8988T (cell line): ENCODE results near the gene ZNF296.

ENCODE experiments used
- DNase-seq: peaks from one replicate; pipeline ENCODE4 v3.0.0; 2011

ZNF296 gene

GRCh38 chr19:45103156-45103507 lies 26.9 kb upstream of the ZNF296 start:
- DNase-seq, result no peak

DNA sequence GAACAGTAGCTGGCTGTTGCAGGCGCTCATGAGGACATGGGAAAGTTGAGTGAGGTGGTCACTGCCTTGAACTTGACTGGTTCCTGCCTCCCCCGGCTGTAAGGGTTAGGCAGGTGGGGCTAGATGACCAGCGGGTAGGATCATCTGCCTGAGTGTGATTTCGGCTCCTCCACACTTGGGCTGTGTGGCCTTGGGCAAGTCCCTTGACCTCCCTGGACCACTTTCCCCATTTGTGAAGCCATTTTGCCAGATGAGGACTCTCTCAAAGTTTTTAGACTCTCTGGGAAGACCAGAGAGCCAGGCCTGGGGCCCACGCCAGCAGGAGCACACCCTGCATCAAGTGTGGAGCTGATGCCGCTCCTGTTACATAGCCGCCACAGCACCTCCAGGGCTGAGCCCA lies 26.2 kb upstream of the ZNF296 start:
- no peak for DNase-seq

- no peak for DNase-seq
Measured at GRCh38 chr19:45101806-45102205, 25.5 kb upstream of the ZNF296 start.

GRCh38 chr19:45100846-45101252 lies 24.6 kb upstream of the ZNF296 start:
- DNase-seq, result no peak

- no peak for DNase-seq
Measured at GRCh38 chr19:45100201-45100600, 23.9 kb upstream of the ZNF296 start.

DNA sequence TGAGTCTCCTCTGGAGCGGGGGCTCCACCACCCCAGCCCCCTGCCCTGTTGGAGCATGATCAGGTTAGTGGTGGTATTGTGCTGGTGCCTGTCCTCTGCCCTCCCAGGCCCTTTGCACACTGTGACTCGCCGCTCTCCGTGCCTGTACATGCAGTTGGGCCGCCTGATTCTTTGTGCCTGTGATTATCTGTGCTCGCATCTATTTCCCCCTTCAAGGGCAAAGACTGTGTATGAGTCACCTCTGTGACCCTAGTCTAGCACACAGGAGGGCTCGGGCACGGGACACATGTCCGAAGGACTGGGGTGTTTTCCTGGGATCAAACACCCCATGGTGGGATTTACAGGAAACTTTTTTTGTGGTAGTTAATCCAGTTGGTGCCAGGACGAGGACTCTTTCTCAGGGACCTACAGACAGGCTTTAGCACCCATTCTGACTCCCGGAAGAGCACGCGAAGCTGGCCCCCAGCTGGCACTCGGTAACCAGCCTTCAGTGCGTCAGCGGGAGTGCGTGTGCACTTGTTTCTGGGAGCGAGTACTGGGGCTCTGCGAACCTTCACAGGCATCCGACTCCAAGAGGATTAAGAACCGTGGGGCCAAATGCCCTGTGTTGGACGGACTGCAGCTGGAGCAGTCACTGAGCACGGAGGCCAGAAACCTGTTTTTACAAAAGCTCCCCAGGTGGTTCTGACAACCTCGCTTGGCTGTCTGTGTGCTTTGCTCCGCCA lies 23.4 kb upstream of the ZNF296 start:
- DNase-seq, result no peak

GRCh38 chr19:45098521-45099466 lies 22.5 kb upstream of the ZNF296 start:
- DNase-seq, result no peak

- DNase-seq, result peak; percentile 76
Measured at GRCh38 chr19:45097776-45098520, 21.7 kb upstream of the ZNF296 start.

DNA sequence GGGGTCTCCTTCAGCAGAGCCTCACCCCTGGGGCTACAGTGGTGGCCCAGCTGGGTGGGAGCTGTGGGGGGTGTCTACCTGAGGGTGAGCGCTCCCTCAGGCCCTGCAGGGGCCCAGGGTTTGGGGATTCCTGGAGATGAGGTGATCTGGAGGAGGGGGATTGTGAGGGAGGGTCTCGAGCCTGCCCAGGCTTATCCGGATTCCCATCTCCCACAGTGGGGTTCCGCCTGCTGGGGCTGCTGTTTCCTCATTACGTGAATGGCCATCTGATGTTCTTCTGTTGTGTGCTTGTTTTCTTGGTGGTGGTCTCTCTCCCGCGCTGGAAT lies 21.1 kb upstream of the ZNF296 start:
- DNase-seq, result no peak

- DNase-seq, result no peak
Measured at GRCh38 chr19:45096700-45097099, 20.4 kb upstream of the ZNF296 start.

DNA sequence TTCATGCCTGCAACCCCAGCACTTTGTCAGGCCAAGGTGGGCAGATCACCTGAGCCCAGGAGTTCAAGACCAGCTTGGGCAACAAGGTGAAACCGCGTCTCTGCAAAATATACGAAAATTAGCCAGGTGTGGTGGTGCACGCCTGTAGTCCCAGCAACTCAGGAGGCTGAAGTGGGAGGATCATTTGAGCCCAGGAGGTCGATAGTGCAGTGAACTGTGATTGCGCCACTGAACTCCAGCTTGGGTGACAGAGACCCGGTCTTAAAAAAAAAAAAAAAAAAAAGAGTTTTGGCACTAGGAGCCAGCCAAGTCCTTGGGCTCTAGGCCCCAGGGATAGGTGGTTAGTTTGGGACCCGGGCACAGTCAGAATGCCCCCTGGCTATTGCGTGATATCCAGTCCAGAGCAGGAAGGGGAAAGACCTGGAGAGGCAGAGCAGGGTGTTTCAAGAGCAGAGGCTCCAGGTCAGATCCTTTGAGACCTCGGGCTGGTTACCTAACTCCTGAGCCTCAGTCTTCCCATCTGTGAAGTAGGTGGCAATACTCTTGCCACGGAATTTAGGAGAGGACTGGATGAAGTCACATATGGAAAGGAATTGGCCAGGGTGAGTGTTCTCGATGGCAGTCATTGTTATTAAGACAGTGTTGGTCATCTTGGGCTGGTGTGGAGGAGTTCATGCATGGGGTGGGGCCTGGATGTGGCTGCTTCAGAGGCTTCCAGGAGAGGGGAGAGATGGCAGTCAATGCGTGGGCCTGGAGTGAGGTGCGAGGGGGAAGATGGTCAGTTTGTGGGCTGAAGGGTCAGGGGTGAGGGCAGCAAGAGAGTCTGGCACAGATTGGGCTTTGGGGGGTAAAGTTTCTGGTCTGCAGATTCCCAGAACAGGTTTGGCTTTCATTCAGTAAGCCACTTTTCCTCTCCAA lies 19.5 kb upstream of the ZNF296 start:
- DNase-seq, result no peak

DNA sequence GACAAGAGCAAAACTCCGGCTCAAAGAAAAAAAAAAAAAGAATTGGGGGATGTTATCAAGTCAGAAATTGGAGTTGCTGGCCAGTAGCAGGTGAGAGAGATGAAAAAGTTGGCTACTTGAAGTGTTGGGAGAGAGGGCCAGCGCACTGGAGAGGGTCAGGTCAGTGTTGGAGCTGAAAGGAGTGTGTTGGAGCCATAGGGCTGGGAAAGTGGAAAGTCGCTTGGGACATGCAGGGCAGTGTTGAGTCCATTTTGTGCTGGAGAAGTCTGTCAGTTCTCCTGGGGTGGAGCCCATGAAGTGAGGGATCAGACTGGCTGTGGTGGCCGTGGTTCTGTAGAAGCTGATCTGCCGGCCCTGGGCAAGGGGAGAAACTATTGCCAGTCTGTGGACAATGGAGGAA lies 18.4 kb upstream of the ZNF296 start:
- DNase-seq, result no peak

- no peak for DNase-seq
Measured at GRCh38 chr19:45094137-45094536, 17.9 kb upstream of the ZNF296 start.

DNA sequence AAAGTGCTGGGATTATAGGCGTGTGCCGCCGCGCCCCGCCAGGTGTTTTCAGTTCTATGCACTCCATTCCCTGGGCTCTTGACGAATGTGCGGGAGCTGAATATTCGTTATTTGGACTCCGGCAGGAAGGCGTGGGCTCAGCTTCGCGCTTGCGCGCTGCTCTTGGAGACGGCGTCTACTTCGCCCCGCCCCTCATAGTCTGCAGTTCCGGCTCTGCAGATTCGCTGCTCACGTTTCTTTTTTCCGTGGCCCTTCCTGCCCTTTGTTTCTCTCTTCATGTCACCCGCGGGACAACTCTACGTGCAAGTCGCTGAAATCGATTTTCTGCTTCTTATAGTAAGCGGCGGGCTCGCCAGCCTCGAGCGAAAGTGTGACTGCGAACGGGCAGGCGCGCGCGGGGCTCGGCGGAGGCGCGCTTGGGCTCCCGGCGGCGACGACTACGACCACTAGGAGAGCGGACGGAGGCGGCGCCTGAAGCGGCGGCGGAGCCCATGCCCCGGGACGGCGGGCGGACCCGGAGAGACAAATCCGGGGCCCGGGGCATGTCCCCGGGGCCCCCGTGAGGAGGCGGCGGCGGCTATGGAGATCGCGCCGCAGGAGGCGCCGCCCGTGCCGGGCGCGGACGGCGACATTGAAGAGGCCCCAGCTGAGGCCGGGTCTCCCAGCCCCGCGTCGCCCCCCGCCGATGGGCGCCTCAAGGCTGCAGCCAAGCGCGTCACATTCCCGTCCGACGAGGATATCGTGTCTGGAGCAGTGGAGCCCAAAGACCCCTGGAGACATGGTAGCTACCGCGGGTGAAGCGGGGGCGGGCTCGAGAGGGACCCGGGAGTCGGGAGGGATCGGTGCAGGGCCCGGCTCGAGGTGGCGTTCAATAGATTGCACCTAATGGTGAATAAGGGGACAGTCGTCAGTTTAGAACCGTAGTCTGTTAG lies 16.7 kb upstream of the ZNF296 start, which contains the start of gene PPP1R37:
PPP1R37 (plus strand) TSS at position 433 of the 932 bp plus-strand sequence; CDS start at position 580, 147 bp downstream.
- DNase-seq, result peak; percentile 82

GRCh38 chr19:45091031-45091923 lies 15.0 kb upstream of the ZNF296 start:
- DNase-seq, result peak; percentile 83

GRCh38 chr19:45090606-45091005 lies 14.3 kb upstream of the ZNF296 start:
- no peak for DNase-seq

DNA sequence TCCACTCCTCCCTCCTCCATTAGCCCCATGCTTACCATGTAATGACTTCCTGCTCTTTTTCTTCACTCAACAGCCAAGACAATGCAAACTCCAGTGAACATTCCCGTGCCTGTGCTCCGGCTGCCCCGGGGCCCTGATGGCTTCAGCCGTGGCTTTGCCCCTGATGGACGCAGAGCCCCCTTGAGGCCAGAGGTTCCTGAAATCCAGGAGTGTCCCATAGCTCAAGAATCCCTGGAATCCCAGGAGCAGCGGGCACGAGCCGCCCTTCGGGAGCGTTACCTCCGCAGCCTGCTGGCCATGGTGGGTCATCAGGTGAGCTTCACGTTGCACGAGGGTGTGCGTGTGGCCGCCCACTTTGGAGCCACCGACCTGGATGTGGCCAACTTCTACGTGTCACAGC lies 13.8 kb upstream of the ZNF296 start:
- peak; percentile 13 for DNase-seq

- DNase-seq, result no peak
Measured at GRCh38 chr19:45087531-45087930, 11.3 kb upstream of the ZNF296 start.

GRCh38 chr19:45086480-45086879 lies 10.2 kb upstream of the ZNF296 start:
- DNase-seq, result no peak

DNA sequence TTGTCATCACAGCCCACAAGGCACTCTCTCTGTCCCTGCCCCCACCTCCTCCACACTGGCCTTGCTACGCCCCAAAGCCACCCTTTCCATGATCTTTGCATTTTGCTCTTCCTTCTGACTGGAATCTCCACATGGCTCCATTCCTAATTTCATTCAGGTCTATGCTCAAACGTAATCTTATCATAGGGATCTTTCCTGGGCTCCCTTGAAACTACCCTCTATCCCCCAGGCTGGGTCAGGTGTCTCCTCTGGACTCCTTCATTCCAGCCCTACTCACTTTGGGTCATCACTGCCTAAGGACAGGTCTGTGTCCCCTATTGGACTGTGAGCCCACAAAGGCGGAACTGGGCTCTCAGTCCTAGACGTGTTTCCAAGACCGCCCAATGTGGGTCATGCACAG lies 5.9 kb upstream of the ZNF296 start:
- DNase-seq, result no peak
